GM12875 (cell line): Measurements from ENCODE around the gene KCNH8.

Source experiments
- H3K4me3 ChIP-seq: one replicate; pipeline ENCODE4 v1.5.1; 2011; ENCODE audit warnings: low read depth, low read length, control low read depth
- CTCF ChIP-seq: IDR thresholded peaks from 2 replicates; pipeline ENCODE4 v1.5.1; 2011; ENCODE audit warnings: low read depth, mild to moderate bottlenecking, control low read depth, inconsistent platforms, low read length, moderate library complexity, borderline replicate concordance; ENCODE audit not compliant: insufficient read depth

Gene KCNH8

DNA sequence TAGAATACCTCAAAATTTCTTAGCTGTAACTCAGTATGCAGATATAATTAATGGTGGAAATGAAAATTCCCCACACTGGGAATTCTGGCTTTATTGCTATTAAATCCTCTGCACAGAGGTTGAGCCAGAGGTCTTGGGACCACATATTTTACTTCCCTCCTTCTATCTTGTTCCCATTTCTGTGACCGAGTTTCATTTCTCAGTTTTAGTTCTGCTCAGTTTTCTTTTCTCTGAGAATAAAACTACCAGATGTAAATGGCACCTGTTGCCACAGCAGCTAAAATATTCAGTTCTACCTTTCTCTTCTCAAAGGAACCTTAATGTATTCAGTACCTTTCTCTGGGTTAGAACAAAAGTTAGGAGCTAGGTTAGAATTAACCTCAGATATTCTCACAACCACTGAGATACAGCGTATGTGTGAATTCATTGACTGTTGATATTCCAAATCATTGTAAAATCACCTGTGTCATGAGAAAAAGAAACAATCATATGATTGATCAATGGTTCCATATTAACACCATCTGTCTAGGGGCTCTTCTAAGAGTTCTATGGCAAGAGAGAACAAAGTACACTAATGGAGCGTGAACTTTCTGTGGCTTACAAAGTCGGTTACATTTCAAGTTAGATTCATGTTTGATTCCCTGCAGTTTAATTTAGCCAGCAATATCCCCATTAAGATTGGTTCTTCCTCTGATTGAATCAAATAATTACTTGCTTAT is 411.6 kb downstream of the KCNH8 start:
- H3K4me3 ChIP-seq: no peak overlapping the region
- TF ChIP-seq CTCF: no peak

GRCh38 chr3:19573644-19574043 is 425.3 kb downstream of the KCNH8 start:
- H3K4me3 ChIP-seq: no peak overlapping the region
- no peak for TF ChIP-seq CTCF

DNA sequence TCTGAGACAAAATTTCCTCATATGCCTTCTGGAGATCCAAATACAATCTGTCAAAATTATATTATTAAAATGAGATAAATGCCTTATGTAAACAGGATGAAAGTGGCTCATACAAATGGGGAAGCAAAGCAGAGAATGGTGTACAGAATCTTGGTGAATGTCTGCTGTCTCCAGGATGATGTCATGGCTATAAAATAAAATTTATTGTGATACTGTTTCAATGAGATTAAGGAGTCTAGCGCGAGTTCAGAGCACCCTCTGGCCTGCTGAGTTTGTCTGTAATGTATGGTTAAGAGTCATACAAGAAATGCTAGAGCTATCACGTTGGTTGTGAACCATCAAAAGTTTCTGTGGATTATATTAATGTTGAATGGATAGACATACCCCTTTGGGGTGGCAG is 426.0 kb downstream of the KCNH8 start:
- TF ChIP-seq CTCF: no peak
- H3K4me3 ChIP-seq: no peak overlapping the region

DNA sequence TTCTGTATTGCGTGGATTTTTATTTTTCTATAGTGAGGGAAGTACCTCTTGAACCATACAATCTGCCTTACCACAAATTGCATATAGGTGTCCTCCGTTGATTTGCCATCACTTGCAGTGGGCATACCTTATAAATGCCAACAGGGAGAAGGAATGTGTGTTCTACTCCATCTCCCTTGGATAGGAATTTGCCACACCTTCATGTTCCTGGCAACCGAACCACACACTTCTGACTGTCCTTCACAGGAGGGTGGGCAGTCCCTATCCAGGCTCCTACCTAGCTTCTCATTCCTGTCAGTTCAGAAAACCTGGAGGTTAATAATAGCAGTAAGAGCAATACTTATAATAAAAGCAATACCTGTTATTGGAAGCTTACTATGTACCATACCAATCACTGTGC is 428.0 kb downstream of the KCNH8 start:
- no peak overlapping the region for H3K4me3 ChIP-seq
- TF ChIP-seq CTCF: no peak
